Coronary artery (tissue), 2 donors: Measurements from ENCODE around the gene TMEM174.

Source experiments
- DNase-seq: peaks from one replicate; pipeline ENCODE4 v3.0.0-alpha.2; 2017; ENCODE audit warnings: low spot score
- H3K27ac ChIP-seq, 2 donors: fragments of 200-600 bp; sonication (generic); one replicate each; pipeline ENCODE4 v1.5.1; 2016 to 2019
- H3K4me3 ChIP-seq: fragments of 200-600 bp; sonication (generic); 2 replicates; pipeline ENCODE4 v1.5.1; 2016; ENCODE audit warnings: mild to moderate bottlenecking, moderate library complexity
- TF ChIP-seq, protein P1 (sequence below): fragments of 200-600 bp; sonication (generic); IDR thresholded peaks from one replicate; pipeline ENCODE4 v1.5.1; 2019; ENCODE audit warnings: antibody characterized with exemption

TMEM174 gene

DNA sequence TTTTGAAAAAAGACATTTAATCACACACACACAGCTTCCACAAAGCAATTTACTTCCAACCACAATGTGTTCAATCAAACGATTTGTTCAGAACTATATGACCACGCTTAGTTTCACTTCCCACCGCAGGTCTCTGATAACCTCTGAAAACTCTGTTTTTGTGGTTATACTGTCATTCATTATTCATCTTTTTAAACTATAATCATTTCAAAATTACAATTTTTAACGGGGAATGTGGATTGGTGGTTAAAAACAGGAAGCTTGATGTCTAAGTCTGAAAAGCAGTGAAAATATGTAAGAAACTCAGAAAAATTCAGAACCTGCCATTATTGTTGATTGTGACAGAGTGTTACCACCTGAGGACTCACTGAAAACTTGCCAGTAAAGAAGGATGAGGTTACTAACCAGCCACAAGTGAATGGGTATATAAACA, 12.7 kb upstream of the TMEM174 start:
- TF ChIP-seq, protein P1, sequence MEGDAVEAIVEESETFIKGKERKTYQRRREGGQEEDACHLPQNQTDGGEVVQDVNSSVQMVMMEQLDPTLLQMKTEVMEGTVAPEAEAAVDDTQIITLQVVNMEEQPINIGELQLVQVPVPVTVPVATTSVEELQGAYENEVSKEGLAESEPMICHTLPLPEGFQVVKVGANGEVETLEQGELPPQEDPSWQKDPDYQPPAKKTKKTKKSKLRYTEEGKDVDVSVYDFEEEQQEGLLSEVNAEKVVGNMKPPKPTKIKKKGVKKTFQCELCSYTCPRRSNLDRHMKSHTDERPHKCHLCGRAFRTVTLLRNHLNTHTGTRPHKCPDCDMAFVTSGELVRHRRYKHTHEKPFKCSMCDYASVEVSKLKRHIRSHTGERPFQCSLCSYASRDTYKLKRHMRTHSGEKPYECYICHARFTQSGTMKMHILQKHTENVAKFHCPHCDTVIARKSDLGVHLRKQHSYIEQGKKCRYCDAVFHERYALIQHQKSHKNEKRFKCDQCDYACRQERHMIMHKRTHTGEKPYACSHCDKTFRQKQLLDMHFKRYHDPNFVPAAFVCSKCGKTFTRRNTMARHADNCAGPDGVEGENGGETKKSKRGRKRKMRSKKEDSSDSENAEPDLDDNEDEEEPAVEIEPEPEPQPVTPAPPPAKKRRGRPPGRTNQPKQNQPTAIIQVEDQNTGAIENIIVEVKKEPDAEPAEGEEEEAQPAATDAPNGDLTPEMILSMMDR = no peak
- Histone ChIP-seq H3K4me3 (no peak overlapping the region), H3K27ac (no peak overlapping the region)
- DNase-seq = no peak

DNA sequence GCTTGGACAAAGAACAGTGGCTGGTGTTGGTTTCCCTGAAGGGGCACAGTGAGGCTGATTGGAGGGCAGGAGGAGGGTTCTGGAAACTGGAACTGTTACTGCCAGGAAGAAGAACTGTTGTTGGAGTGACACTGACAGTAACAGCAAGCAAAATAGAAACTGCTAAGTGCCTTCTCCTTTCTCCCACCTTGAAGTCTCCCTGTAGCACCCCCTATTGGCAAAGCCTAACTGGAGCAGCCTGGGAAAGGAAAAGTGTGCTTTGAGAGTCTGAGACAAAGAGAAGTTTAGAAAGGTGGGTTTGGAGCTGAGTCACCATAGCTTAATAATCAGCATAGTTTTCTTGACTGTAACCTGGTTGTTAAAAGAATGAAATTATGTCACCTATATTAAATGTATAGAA, 2.5 kb upstream of the TMEM174 start:
- Histone ChIP-seq H3K4me3 (no peak overlapping the region), H3K27ac (no peak overlapping the region)
- DNase-seq = no peak
- TF ChIP-seq, protein P1 = no peak

DNA sequence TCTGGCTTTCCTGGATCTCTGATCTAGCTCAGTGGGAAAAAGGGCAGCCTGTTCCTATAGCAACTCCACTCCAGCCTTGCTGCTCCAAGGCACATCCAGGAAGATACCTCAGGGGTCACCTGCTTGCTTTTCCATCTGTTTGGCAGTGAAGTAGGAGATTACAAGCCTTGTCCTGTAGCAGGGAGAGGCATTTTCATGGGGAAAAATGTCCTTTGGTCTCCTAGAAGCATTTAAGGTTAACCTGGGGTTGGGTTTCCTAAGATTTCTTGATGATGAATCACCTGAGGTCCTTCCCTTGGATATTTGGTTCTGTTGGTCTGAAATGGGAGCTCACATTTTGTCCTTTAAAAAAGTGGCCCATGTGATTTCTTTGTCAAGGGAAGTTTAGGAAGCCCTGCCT, 1.5 kb upstream of the TMEM174 start:
- TF ChIP-seq, protein P1 = no peak
- no peak for DNase-seq
- Histone ChIP-seq H3K4me3 (no peak overlapping the region), H3K27ac (no peak overlapping the region)

DNA sequence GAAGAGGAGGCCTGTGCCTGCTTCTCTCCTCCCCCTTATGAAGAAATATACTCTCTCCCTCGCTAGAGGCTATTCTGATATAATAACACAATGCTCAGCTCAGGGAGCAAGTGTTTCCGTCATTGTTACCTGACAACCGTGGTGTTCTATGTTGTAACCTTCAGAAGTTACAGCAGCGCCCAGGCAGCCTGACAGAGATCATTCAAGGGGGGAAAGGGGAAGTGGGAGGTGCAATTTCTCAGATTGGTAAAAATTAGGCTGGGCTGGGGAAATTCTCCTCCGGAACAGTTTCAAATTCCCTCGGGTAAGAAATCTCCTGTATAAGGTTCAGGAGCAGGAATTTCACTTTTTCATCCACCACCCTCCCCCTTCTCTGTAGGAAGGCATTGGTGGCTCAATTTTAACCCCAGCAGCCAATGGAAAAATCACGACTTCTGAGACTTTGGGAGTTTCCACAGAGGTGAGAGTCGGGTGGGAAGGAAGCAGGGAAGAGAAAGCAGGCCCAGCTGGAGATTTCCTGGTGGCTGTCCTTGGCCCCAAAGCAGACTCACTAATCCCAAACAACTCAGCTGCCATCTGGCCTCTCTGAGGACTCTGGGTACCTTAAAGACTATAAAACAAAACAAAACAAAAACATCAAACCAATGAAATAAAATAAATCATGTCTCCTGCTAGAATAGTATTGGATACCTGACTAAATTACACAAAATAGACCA, 1.3 kb downstream of the TMEM174 start:
- H3K27ac ChIP-seq = no peak overlapping the region

DNA sequence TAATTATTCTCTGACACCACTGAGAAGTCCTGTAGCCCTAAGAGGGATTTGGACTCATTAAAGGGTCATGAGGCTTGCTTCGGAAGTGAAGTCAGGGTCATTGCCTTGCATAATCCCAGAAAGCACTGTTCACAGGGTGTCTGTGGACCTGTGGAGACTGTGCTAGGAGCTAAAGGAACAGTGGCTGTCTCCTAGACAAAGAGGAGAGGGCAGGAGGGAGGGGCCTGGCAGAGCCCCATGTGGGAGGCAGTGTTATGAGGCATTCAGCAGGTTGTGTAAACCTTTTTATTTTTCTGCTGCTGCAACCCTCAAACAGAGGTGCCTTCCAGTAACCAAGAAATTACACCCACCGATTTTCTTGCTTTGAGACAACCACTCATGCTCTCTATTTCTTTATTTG, 3.3 kb downstream of the TMEM174 start:
- no peak overlapping the region for H3K27ac ChIP-seq
- TF ChIP-seq, protein P1 = no peak
- DNase-seq = no peak
- H3K4me3 ChIP-seq = no peak overlapping the region

More for the DNA sequence above, 1.3 kb downstream of the TMEM174 start:
- H3K4me3 ChIP-seq = no peak overlapping the region
- TF ChIP-seq, protein P1 = no peak
- DNase-seq = no peak

DNA sequence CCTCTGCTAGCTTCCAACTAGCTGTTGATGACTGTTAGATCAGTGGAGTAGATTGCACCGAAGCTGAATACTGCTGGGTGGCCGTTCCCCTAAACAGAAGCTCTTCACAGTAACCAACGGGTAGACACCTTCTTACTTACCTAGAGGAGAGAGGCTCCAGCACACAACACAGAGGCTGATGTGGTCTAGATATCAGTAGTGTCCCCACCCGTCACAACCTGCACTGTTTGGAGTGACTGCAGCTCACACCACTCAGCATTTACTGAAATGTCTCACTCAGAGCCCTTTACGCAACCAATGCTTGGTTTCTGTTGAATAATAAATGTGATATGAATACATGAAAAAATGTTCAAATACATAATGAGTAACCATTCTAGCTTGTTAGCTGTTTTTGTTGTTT, 5.3 kb downstream of the TMEM174 start:
- no peak overlapping the region for H3K4me3 ChIP-seq
- TF ChIP-seq, protein P1 = no peak
- no peak for DNase-seq
- H3K27ac ChIP-seq = no peak overlapping the region

DNA sequence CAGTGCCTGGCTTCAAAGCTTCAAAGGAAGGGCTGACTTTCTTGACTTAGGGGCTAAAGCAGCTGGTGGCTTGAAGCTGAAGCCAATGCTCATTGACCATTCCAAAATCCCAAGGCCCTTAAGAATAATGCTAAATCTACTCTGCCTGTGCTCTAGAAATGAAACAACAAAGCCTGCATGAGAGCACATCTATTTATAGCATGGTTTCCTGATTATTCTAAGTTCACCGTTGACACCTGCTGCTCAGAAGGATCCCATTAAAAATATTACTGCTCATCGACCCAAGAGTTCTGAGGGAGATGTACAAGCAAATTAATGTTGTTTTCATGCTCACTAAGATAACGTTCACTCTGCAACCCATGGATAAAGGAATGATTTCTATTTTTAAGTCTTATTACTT, 6.7 kb downstream of the TMEM174 start:
- TF ChIP-seq, protein P1 = no peak
- Histone ChIP-seq H3K4me3 (no peak overlapping the region), H3K27ac (no peak overlapping the region)
- no peak for DNase-seq
